SU-DHL-6 (cell line): ENCODE results near the gene CCDC27.
A peak's percentile ranks its signal among the peaks of the same experiment; 100 is the strongest.

ENCODE experiments used
- H2AFZ ChIP-seq: fragments of 200-600 bp; sonication (generic); 2 replicates; pipeline ENCODE4 v1.6.1; 2014; ENCODE audit warnings: low read depth, mild to moderate bottlenecking, moderate library complexity, mixed read lengths, antibody characterized with exemption, low read length; ENCODE audit not compliant: severe bottlenecking
- H3F3A ChIP-seq: fragments of 200-600 bp; shearing (Covaris generic); 2 replicates; pipeline ENCODE4 v1.6.0; 2016; ENCODE audit warnings: antibody characterized with exemption, mild to moderate bottlenecking; ENCODE audit not compliant: insufficient read depth
- H3K27ac ChIP-seq: fragments of 200-600 bp; sonication (generic); 2 replicates; pipeline ENCODE4 v1.5.1; 2016; ENCODE audit warnings: low read depth, mild to moderate bottlenecking, low read length, moderate library complexity, mixed read lengths
- H3K27me3 ChIP-seq: fragments of 200-600 bp; sonication (generic), shearing (Covaris generic); 2 replicates; pipeline ENCODE4 v1.6.0; 2014; ENCODE audit warnings: mild to moderate bottlenecking, low read length
- H3K36me3 ChIP-seq: fragments of 200-600 bp; sonication (generic); 2 replicates; pipeline ENCODE4 v1.6.1; 2014; ENCODE audit warnings: mild to moderate bottlenecking, low read length, mixed read lengths
- H3K4me2 ChIP-seq: fragments of 300-600, 200-600 bp; shearing (Covaris generic), sonication (generic); 2 replicates; pipeline ENCODE4 v1.6.0; 2014; ENCODE audit warnings: low read length, low read depth, mild to moderate bottlenecking; ENCODE audit not compliant: poor library complexity, severe bottlenecking
- H3K4me3 ChIP-seq: fragments of 200-600 bp; sonication (generic); 2 replicates; pipeline ENCODE4 v1.5.1; 2014; ENCODE audit warnings: antibody characterized with exemption, low read length, mild to moderate bottlenecking, mixed read lengths; ENCODE audit not compliant: insufficient read depth, poor library complexity, severe bottlenecking
- H3K79me2 ChIP-seq: fragments of 200-600 bp; sonication (generic); 2 replicates; pipeline ENCODE4 v1.6.1; 2014; ENCODE audit warnings: mild to moderate bottlenecking, low read length, moderate library complexity; ENCODE audit not compliant: insufficient read depth
- H3K9ac ChIP-seq: fragments of 200-600 bp; sonication (generic); 2 replicates; pipeline ENCODE4 v1.7.0; 2014; ENCODE audit warnings: mild to moderate bottlenecking, low read length
- H3K9me2 ChIP-seq: fragments of 200-600 bp; sonication (generic); replicated peaks from 2 replicates; pipeline ENCODE4 v1.6.1; 2014; ENCODE audit warnings: low read length; ENCODE audit not compliant: insufficient read depth
- H3K9me3 ChIP-seq: fragments of 200-600 bp; sonication (generic); 2 replicates; pipeline ENCODE4 v1.6.1; 2014; ENCODE audit warnings: low read length, mixed read lengths; ENCODE audit not compliant: insufficient read depth
- H4K20me1 ChIP-seq: fragments of 200-600 bp; sonication (generic); 2 replicates; pipeline ENCODE4 v1.6.1; 2014; ENCODE audit warnings: low read depth, mild to moderate bottlenecking, antibody characterized with exemption, low read length, moderate library complexity, mixed read lengths
- CTCF ChIP-seq: fragments of 200-600 bp; sonication (generic); IDR thresholded peaks from one replicate; pipeline ENCODE4 v1.5.1; 2017; ENCODE audit warnings: antibody characterized with exemption, mild to moderate bottlenecking, low read length, moderate library complexity; ENCODE audit not compliant: insufficient read depth, poor library complexity, severe bottlenecking
- EZH2phosphoT487 ChIP-seq: fragments of 200-600 bp; sonication (generic), shearing (Covaris generic); conservative IDR thresholded peaks from 2 replicates; pipeline ENCODE4 v1.6.1; 2018; ENCODE audit warnings: mild to moderate bottlenecking, antibody characterized with exemption, low read length, moderate library complexity, mixed read lengths

Gene CCDC27

GRCh38 chr1:3783651-3784474 is 31.6 kb downstream of the CCDC27 start:
- H3K36me3 ChIP-seq: no peaks in the 10 kb centered on the region
- H3K9me3 ChIP-seq: no peaks in the 10 kb centered on the region
- no peak overlapping the region for H3K4me2 ChIP-seq
- no peaks in the 10 kb centered on the region for H3K79me2 ChIP-seq
- no peaks in the 10 kb centered on the region for H4K20me1 ChIP-seq
- H3K4me3 ChIP-seq: no peak overlapping the region
- no peak overlapping the region for H3K27ac ChIP-seq
- H3F3A ChIP-seq: no peaks in the 10 kb centered on the region
- no peaks in the 10 kb centered on the region for H3K9me2 ChIP-seq
- no peak overlapping the region for H2AFZ ChIP-seq
- H3K9ac ChIP-seq: no peak overlapping the region
- no peaks in the 10 kb centered on the region for H3K27me3 ChIP-seq
- TF ChIP-seq EZH2phosphoT487: no peak
- TF ChIP-seq CTCF: no peak

GRCh38 chr1:3785045-3785444 is 32.8 kb downstream of the CCDC27 start:
- Histone ChIP-seq H3K36me3 (no peaks in the 10 kb centered on the region), H3K9me2 (no peaks in the 10 kb centered on the region), H4K20me1 (no peaks in the 10 kb centered on the region), H3K27ac (no peak overlapping the region), H3K79me2 (no peaks in the 10 kb centered on the region), H3K9me3 (no peaks in the 10 kb centered on the region), H3K9ac (no peak overlapping the region), H3K4me3 (no peak overlapping the region), H2AFZ (no peak overlapping the region), H3K4me2 (no peak overlapping the region), H3K27me3 (no peaks in the 10 kb centered on the region), H3F3A (no peaks in the 10 kb centered on the region)
- TF ChIP-seq CTCF: no peak
- TF ChIP-seq EZH2phosphoT487: no peak

- no peak overlapping the region for H3K9ac ChIP-seq
- no peaks in the 10 kb centered on the region for H3K27me3 ChIP-seq
- no peak overlapping the region for H3K4me2 ChIP-seq
- H3K9me2 ChIP-seq: no peaks in the 10 kb centered on the region
- no peak overlapping the region for H2AFZ ChIP-seq
- no peak overlapping the region for H3K4me3 ChIP-seq
- no peaks in the 10 kb centered on the region for H3K9me3 ChIP-seq
- no peaks in the 10 kb centered on the region for H3F3A ChIP-seq
- no peaks in the 10 kb centered on the region for H4K20me1 ChIP-seq
- H3K36me3 ChIP-seq: no peaks in the 10 kb centered on the region
- H3K27ac ChIP-seq: no peak overlapping the region
- no peaks in the 10 kb centered on the region for H3K79me2 ChIP-seq
- TF ChIP-seq CTCF: peak; percentile 37
- TF ChIP-seq EZH2phosphoT487: no peak
Measured at GRCh38 chr1:3785456-3786157, 33.4 kb downstream of the CCDC27 start.
